ENCODE data around the gene AFF4.

The AFF4 gene

DNA sequence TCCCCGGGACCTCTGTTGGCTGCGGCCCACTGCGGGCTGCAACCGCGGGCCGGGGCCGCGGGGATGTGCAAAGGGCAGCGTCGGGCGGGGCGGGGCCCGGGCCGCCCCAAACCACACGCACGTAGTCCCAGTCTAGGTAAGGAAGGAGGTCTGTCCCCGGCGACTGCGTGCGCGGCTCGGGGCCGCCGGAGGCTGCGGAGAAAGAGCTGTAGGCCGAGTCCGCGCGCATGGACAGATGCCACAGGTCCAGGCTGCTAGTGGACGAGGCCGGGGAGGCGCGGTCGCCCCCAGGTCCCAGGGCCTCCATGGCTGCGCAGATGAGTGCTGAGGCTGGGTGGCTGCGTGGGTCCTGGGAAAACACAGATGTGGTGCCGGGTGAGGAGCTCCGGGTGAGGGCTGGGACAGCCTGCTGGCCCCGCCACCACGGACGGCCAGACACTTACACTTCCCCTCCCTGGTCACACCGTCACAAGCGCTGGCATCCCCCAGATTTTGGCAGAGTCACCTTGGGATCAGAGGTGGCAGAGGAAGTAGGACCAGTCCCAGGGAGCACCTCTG, 137.5 kb downstream of the AFF4 start:
- Mint-ChIP-seq H3K36me3 (ENCODE audit: low read depth) (no peaks in the 10 kb centered on the region), H3K27ac (no peak overlapping the region), H3K4me1 (ENCODE audit: low read depth) (peaks cover 14% of the 10 kb centered on the region), H3K9me3 (no peaks in the 10 kb centered on the region), H3K4me3 (peak overlapping the region; percentile 20), H3K27me3 (peaks cover 74% of the 10 kb centered on the region)
- no peak for DNase-seq

Measured in activated T-cell treated with anti-CD3 and anti-CD28 coated beads, Interleukin-2, amount 50 U/mL, for 24 hours (primary cell).